HepG2 (cell line): Measurements from ENCODE around the gene UBC. TPM values are rescaled to one million over a fixed set of nuclear protein-coding genes. Genes with fewer than 3 reads are reported as not detected.

Experiments
- ATAC-seq: fragments of 200-7000 bp; cut with Tn5 transposase; 3 replicates; pipeline ENCODE4 v1.9.1; 2020; ENCODE audit warnings: mild to moderate bottlenecking, moderate library complexity
- BruUV-seq: library from RNA; stranded (reverse); fragments of 400-500 nt; replicated peaks from 2 replicates; lab custom pipeline; 2021; lab: Mats Ljungman, UMichigan
- CTCF ChIA-PET: fragments of 300-600 bp; formaldehyde crosslinking; extraction: SDS; loops from one replicate; lab custom pipeline; 2021; ENCODE audit warnings: low total read pairs, inconsistent platforms, low intra/inter-chr PET ratio; lab: Yijun Ruan, JAX
- POLR2A ChIA-PET: fragments of 350-600 bp; sonication (Branson Sonifier 250); formaldehyde crosslinking; loops from one replicate; lab custom pipeline; 2020; ENCODE audit warnings: antibody characterized with exemption, inconsistent platforms; lab: Yijun Ruan, JAX
- DNase-seq: peaks from one replicate; pipeline ENCODE4 v3.0.0-alpha.2; 2015; ENCODE audit warnings: low spot score
- FAIRE-seq: peaks from 3 replicates; lab custom pipeline; 2011; peaks lifted over from hg19 to GRCh38; lab: Jason Lieb, UNC
- H2AFZ ChIP-seq: one replicate; pipeline ENCODE4 v1.6.1; 2011; ENCODE audit warnings: low read length, inconsistent platforms
- H3K27ac ChIP-seq: fragments of 300-600 bp; 3 replicates; pipeline ENCODE4 v1.8.0; 2011; ENCODE audit warnings: mixed run types, mild to moderate bottlenecking, mixed read lengths, low read length, inconsistent platforms; ENCODE audit not compliant: insufficient read depth; ENCODE audit errors: extremely low read length
- H3K27me3 ChIP-seq, 2 experiments: fragments of 200-600 bp in 1 of 2; 2 replicates in 1 of 2; 3 replicates in 1 of 2; pipeline versions ENCODE4 v1.6.0 to v1.8.0; 2011; ENCODE audit warnings: low read length in 2 of 2, mild to moderate bottlenecking in 2 of 2, moderate library complexity in 2 of 2, inconsistent platforms in 1 of 2; ENCODE audit not compliant: insufficient read depth in 2 of 2, control insufficient read depth in 1 of 2
- H3K36me3 ChIP-seq, 2 experiments: fragments of 200-600 bp in 1 of 2; replicated peaks in 1 of 2; 2 replicates in 1 of 2; 3 replicates in 1 of 2; pipeline versions ENCODE4 v1.5.1 to v1.8.0; 2011; ENCODE audit warnings: low read length in 2 of 2, inconsistent platforms in 1 of 2; ENCODE audit not compliant: insufficient read depth in 2 of 2, control insufficient read depth in 1 of 2
- H3K4me1 ChIP-seq: 2 replicates; pipeline ENCODE4 v1.5.1; 2012; ENCODE audit warnings: low read length, inconsistent platforms; ENCODE audit not compliant: insufficient read depth
- H3K4me2 ChIP-seq: 2 replicates; pipeline ENCODE4 v1.6.0; 2011; ENCODE audit warnings: low read depth, low read length, inconsistent platforms
- H3K4me3 ChIP-seq, 3 experiments: fragments of 200-600 bp in 1 of 3; sonication (generic), shearing (Covaris generic) in 1 of 3; replicated peaks in 1 of 3; 2 replicates each; pipeline ENCODE4 v1.5.1; 2011 to 2016; ENCODE audit warnings: low read length in 3 of 3, inconsistent platforms in 2 of 3, low read depth in 2 of 3, mild to moderate bottlenecking in 2 of 3, control low read depth in 1 of 3, mixed read lengths in 1 of 3; ENCODE audit not compliant: insufficient read depth in 1 of 3
- H3K79me2 ChIP-seq: one replicate; pipeline ENCODE4 v1.6.1; 2011; ENCODE audit warnings: low read length, inconsistent platforms; ENCODE audit not compliant: insufficient read depth
- H3K9ac ChIP-seq: 2 replicates; pipeline ENCODE4 v1.6.0; 2011; ENCODE audit warnings: mild to moderate bottlenecking, low read depth, low read length, inconsistent platforms; ENCODE audit not compliant: insufficient read depth
- H3K9me3 ChIP-seq: 2 replicates; pipeline ENCODE4 v1.5.1; 2012; ENCODE audit warnings: mild to moderate bottlenecking, low read length
- H4K20me1 ChIP-seq: 2 replicates; pipeline ENCODE4 v1.6.0; 2011; ENCODE audit warnings: inconsistent platforms, mild to moderate bottlenecking, low read length, moderate library complexity; ENCODE audit not compliant: insufficient read depth
- CTCF ChIP-seq: sonication (generic); formaldehyde crosslinking; IDR thresholded peaks from 2 replicates; pipeline ENCODE4 v1.5.0; 2020; ENCODE audit warnings: mild to moderate bottlenecking, missing genetic modification reagents, moderate library complexity
- HOXA5 ChIP-seq: sonication (generic); formaldehyde crosslinking; IDR thresholded peaks from 2 replicates; pipeline ENCODE4 v1.4.0; 2020; ENCODE audit warnings: missing genetic modification reagents
- IRF9 ChIP-seq: sonication (generic); formaldehyde crosslinking; IDR thresholded peaks from 2 replicates; pipeline ENCODE4 v1.8.0; 2022; ENCODE audit warnings: missing genetic modification reagents, mild to moderate bottlenecking, borderline replicate concordance
- KLF13 ChIP-seq: sonication (generic); formaldehyde crosslinking; IDR thresholded peaks from 2 replicates; pipeline ENCODE4 v1.4.0; 2020; ENCODE audit warnings: mild to moderate bottlenecking, missing genetic modification reagents
- KMT2A ChIP-seq: sonication (generic); formaldehyde crosslinking; IDR thresholded peaks from 2 replicates; pipeline ENCODE4 v1.4.0; 2020; ENCODE audit warnings: missing genetic modification reagents
- MEF2D ChIP-seq: sonication (generic); formaldehyde crosslinking; IDR thresholded peaks from 2 replicates; pipeline ENCODE4 v1.5.1; 2020; ENCODE audit warnings: mild to moderate bottlenecking, missing genetic modification reagents
- NCOA2 ChIP-seq: sonication (generic); formaldehyde crosslinking; IDR thresholded peaks from 2 replicates; pipeline ENCODE4 v1.8.0; 2022; ENCODE audit warnings: inconsistent platforms
- NFE2L2 ChIP-seq: fragments of 150-350 bp; IDR thresholded peaks from 2 replicates; pipeline ENCODE4 v1.6.1; 2014; ENCODE audit warnings: low read length
- NR2C2 ChIP-seq: sonication (generic); formaldehyde crosslinking; IDR thresholded peaks from 2 replicates; pipeline ENCODE4 v1.4.0; 2020; ENCODE audit warnings: missing genetic modification reagents, mild to moderate bottlenecking, moderate library complexity, borderline replicate concordance
- RBFOX2 ChIP-seq: fragments of 200-400 bp; formaldehyde crosslinking; IDR thresholded peaks from 2 replicates; pipeline ENCODE4 v1.6.1; 2017; ENCODE audit warnings: low read depth, mild to moderate bottlenecking, low read length
- SMC3 ChIP-seq: IDR thresholded peaks from 2 replicates; pipeline ENCODE4 v1.6.1; 2011; ENCODE audit warnings: low read length, improper control_type of control experiment
- SOX6 ChIP-seq, 2 experiments: fragments of 450-650 bp in 1 of 2; sonication (generic) in 1 of 2; formaldehyde crosslinking in 1 of 2; IDR thresholded peaks; 2 replicates each; pipeline versions ENCODE4 v1.4.0 to v1.6.1; 2017 to 2020; ENCODE audit warnings: antibody characterized with exemption in 1 of 2, mild to moderate bottlenecking in 1 of 2, missing genetic modification reagents in 1 of 2
- STAG1 ChIP-seq: sonication (generic); formaldehyde crosslinking; IDR thresholded peaks from 2 replicates; pipeline ENCODE4 v1.4.0; 2020; ENCODE audit warnings: missing genetic modification reagents
- THAP11 ChIP-seq: IDR thresholded peaks from 2 replicates; pipeline ENCODE4 v1.6.1; 2016; ENCODE audit warnings: missing biosample characterization, missing genetic modification reagents
- TRAFD1 ChIP-seq: sonication (generic); formaldehyde crosslinking; IDR thresholded peaks from 2 replicates; pipeline ENCODE4 v1.5.1; 2020; ENCODE audit warnings: missing genetic modification reagents, mild to moderate bottlenecking, borderline replicate concordance
- ZFP36 ChIP-seq: fragments of 150-350 bp; IDR thresholded peaks from 2 replicates; pipeline ENCODE4 v1.6.1; 2018; ENCODE audit warnings: borderline replicate concordance, low read length, low read depth; ENCODE audit not compliant: partially characterized antibody
- ZFX ChIP-seq: sonication (generic); formaldehyde crosslinking; IDR thresholded peaks from 2 replicates; pipeline ENCODE4 v1.4.0; 2020; ENCODE audit warnings: mild to moderate bottlenecking, low read depth, missing genetic modification reagents, moderate library complexity
- ZNF12 ChIP-seq: sonication (generic); formaldehyde crosslinking; IDR thresholded peaks from 2 replicates; pipeline ENCODE4 v1.5.0; 2020; ENCODE audit warnings: missing genetic modification reagents
- ZNF124 ChIP-seq: sonication (generic); formaldehyde crosslinking; IDR thresholded peaks from 2 replicates; pipeline ENCODE4 v1.4.0; 2020; ENCODE audit warnings: missing genetic modification reagents
- ZNF207 ChIP-seq: fragments of 450-650 bp; IDR thresholded peaks from 2 replicates; pipeline ENCODE4 v1.6.1; 2016; ENCODE audit warnings: antibody characterized with exemption, borderline replicate concordance
- ZNF660 ChIP-seq: sonication (generic); formaldehyde crosslinking; IDR thresholded peaks from 2 replicates; pipeline ENCODE4 v1.5.1; 2020; ENCODE audit warnings: mild to moderate bottlenecking, low read depth, missing genetic modification reagents, borderline replicate concordance
- ZNF720 ChIP-seq: sonication (generic); formaldehyde crosslinking; IDR thresholded peaks from 2 replicates; pipeline ENCODE4 v1.4.0; 2020; ENCODE audit warnings: missing genetic modification reagents
- WGBS: methylation state at CpG from one replicate; pipeline ENCODE4 v1.1.6; 2017; ENCODE audit warnings: low lambda C conversion rate; 5-methylcytosine and 5-hydroxymethylcytosine counted together
- in situ Hi-C: cut with HindIII; loops from 2 replicates; pipeline ENCODE4 v1.10.0; 2017; ENCODE audit warnings: low pct_unique_long_range_greater_than_20kb; ENCODE audit not compliant: extremely low pct_ligation_motif_present
- intact Hi-C: fragments of 100-400 bp; cut with micrococcal nuclease; formaldehyde crosslinking; loops from one replicate; pipeline ENCODE4 v1.10.0; 2022; ENCODE audit not compliant: unreplicated experiment
- polyA plus RNA-seq, 8 experiments: library from polyadenylated mRNA; depleted of rRNA in 3 of 8; stranded (reverse) in 7 of 8; unstranded in 1 of 8; fragments of >200 nt; fragmentation: Illumina TruSeq in 4 of 8; extraction: Trizol in 4 of 8; gene quantifications; 2 replicates each; pipeline versions ENCODE4 v1.2.1 to v1.2.3, GENCODE V29; 2011 to 2016; ENCODE audit warnings: low read depth in 4 of 8, missing spikeins in 1 of 8, mixed read lengths in 1 of 8; ENCODE audit not compliant: insufficient read depth in 1 of 8
- total RNA-seq, 5 experiments: library from RNA; depleted of rRNA; stranded (reverse); fragments of >200 nt; fragmentation: Illumina TruSeq; extraction: Trizol; gene quantifications; 2 replicates each; pipeline ENCODE4 v1.2.3, GENCODE V29; 2016; ENCODE audit warnings: low read depth in 1 of 5

The UBC gene
- total and polyA plus RNA-seq, 2 of the 13 experiments (the other 11 are each of a cell fraction or from before 2014, with no cell fraction given), result 805 to 1,432 TPM

DNA sequence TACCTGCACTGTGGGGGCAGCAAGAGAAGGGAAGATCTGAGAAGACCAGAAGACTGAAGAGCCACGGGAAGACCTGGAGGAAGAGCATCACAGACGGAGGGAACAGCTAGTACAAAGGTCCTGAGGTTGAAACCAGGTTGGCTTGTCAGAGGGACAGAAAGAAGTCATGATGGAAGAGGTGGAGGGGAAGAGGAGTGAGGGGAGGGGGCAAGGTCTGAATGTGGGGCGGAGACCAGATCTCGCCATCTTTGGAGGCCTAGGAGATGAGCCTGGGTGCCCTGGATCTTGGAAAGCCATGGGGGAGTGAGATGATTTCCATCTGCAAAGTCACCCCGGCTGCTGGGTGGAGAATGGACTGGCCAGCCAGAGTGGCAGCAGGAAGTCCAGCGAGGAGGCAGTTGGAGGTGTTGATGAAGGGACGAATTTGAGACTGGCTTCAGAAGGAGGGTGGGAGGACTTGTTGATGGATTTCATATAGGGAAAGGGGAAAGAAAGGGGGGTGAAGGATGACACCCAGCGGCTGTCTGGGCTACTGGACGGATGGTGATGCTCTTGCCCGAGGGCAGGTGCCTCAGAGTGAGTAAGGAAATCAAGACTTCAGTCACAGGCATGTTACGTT, 14.6 kb upstream of the UBC start:
- POLR2A ChIA-PET, result interaction anchor here (1.2 to 7.5 kb wide), 4 partner anchors 9 to 13 kb away, joined by 3 to 60 read pairs (median 9); partner anchors contain the start of gene UBC
- in situ Hi-C loops, result no loop called here
- Histone ChIP-seq H3K4me1 (peaks cover 32% of the 10 kb centered on the region), H3K27me3 (no peaks in the 10 kb centered on the region; a peak in 1 of 5 replicates), H4K20me1 (no peaks in the 10 kb centered on the region), H3K4me3 (peak overlapping the region; percentile 21 to 80 (median 30); a peak in 3 of 6 replicates), H2AFZ (no peak overlapping the region), H3K9ac (no peak overlapping the region), H3K36me3 (no peaks in the 10 kb centered on the region), H3K27ac (no peak overlapping the region), H3K4me2 (peak overlapping the region; percentile 76), H3K9me3 (no peaks in the 10 kb centered on the region), H3K79me2 (no peaks in the 10 kb centered on the region)
- CTCF ChIA-PET, result no interaction called here
- intact Hi-C loops, result no loop called here
- WGBS, result 37% methylated on average over 10 of the region's 11 CpGs
- BruUV-seq, result no TSS peak
- no peak for DNase-seq
- peak; percentile 43 for ATAC-seq
- peak; percentile 43 for FAIRE-seq
- no peak for TF ChIP-seq ZNF660
- TF ChIP-seq NR2C2 (CRISPR knock-in tag), result no peak
- peak; percentile 69 for TF ChIP-seq CTCF (CRISPR knock-in tag)
- TF ChIP-seq IRF9 (CRISPR knock-in tag), result no peak
- TF ChIP-seq NCOA2 (CRISPR knock-in tag), result no peak
- TF ChIP-seq NFE2L2, result no peak
- 0 out of 2 replicates have a peak, but pooled peaks have one; percentile 13 for TF ChIP-seq ZFX (CRISPR knock-in tag)
- no peak for TF ChIP-seq THAP11 (CRISPR knock-in tag)
- TF ChIP-seq SOX6 (IDR thresholded peaks at IDR 0.05), result no peak
- no peak for TF ChIP-seq SOX6 (CRISPR knock-in tag; IDR thresholded peaks at IDR 0.05)
- peak; percentile 44; the same call in 1 of the 2 replicates for TF ChIP-seq STAG1 (CRISPR knock-in tag)
- TF ChIP-seq ZNF124 (CRISPR knock-in tag), result no peak
- no peak for TF ChIP-seq ZNF720 (CRISPR knock-in tag)
- no peak for TF ChIP-seq RBFOX2
- TF ChIP-seq ZFP36, result no peak
- TF ChIP-seq TRAFD1 (CRISPR knock-in tag), result no peak
- TF ChIP-seq KMT2A (CRISPR knock-in tag), result no peak
- TF ChIP-seq ZNF207, result no peak
- TF ChIP-seq KLF13 (CRISPR knock-in tag), result no peak
- no peak for TF ChIP-seq ZNF12
- TF ChIP-seq MEF2D (CRISPR knock-in tag), result 0 out of 2 replicates have a peak, but pooled peaks have one; percentile 24
- TF ChIP-seq SMC3, result no peak
- TF ChIP-seq HOXA5 (CRISPR knock-in tag), result no peak
